GM21723 (cell line): ENCODE results near the gene NLRC5.
"Not testable (repeated sequence)": the region's sequence is repeated elsewhere in the genome, so short reads cannot be mapped to it uniquely, and the experiment has no call there.

ENCODE experiments used
- ATAC-seq: cut with Tn5 transposase; IDR thresholded peaks from one replicate; pipeline ENCODE4 v1.9.1; 2021; ENCODE audit warnings: mild to moderate bottlenecking, moderate library complexity; ENCODE audit not compliant: unreplicated experiment

Gene NLRC5

GRCh38 chr16:56998352-56998751 is 9.0 kb downstream of the NLRC5 start:
- ATAC-seq: no peak

- ATAC-seq: no peak
Observed at GRCh38 chr16:56998861-56999260, 9.5 kb downstream of the NLRC5 start.

- peak; percentile 30 for ATAC-seq
Observed at GRCh38 chr16:56999409-57000270, 10.3 kb downstream of the NLRC5 start.

- ATAC-seq: peak; percentile 48
Observed at GRCh38 chr16:57000271-57001025, 11.1 kb downstream of the NLRC5 start.

- no peak for ATAC-seq
Observed at GRCh38 chr16:57001026-57001679, 11.8 kb downstream of the NLRC5 start.

GRCh38 chr16:57003439-57004386 is 14.4 kb downstream of the NLRC5 start:
- ATAC-seq: no peak

GRCh38 chr16:57004387-57005250 is 15.3 kb downstream of the NLRC5 start:
- no peak for ATAC-seq

GRCh38 chr16:57005597-57005996 is 16.2 kb downstream of the NLRC5 start:
- not testable (repeated sequence) for ATAC-seq

- ATAC-seq: no peak
Observed at GRCh38 chr16:57007050-57007449, 17.7 kb downstream of the NLRC5 start.

GRCh38 chr16:57007530-57007929 is 18.2 kb downstream of the NLRC5 start:
- ATAC-seq: no peak

- ATAC-seq: no peak
Observed at GRCh38 chr16:57008440-57008839, 19.1 kb downstream of the NLRC5 start.

- ATAC-seq: no peak
Observed at GRCh38 chr16:57009643-57010170, 20.4 kb downstream of the NLRC5 start.

- no peak for ATAC-seq
Observed at GRCh38 chr16:57012353-57012752, 23.0 kb downstream of the NLRC5 start.

- no peak for ATAC-seq
Observed at GRCh38 chr16:57013229-57013628, 23.9 kb downstream of the NLRC5 start.

- no peak for ATAC-seq
Observed at GRCh38 chr16:57013902-57014301, 24.5 kb downstream of the NLRC5 start.

- ATAC-seq: no peak
Observed at GRCh38 chr16:57016301-57016700, 26.9 kb downstream of the NLRC5 start.

GRCh38 chr16:57016831-57017230 is 27.5 kb downstream of the NLRC5 start:
- ATAC-seq: no peak

GRCh38 chr16:57017251-57017650 is 27.9 kb downstream of the NLRC5 start:
- no peak for ATAC-seq

GRCh38 chr16:57019746-57020145 is 30.4 kb downstream of the NLRC5 start:
- no peak for ATAC-seq
